ENCODE measurements around the gene CST5. TPM values are rescaled to one million over a fixed set of nuclear protein-coding genes. Genes with fewer than 3 reads are reported as not detected.

CST5 gene
- polyA plus RNA-seq, 2 of the 4 experiments (the other 2 are of a cell fraction): not detected

DNA sequence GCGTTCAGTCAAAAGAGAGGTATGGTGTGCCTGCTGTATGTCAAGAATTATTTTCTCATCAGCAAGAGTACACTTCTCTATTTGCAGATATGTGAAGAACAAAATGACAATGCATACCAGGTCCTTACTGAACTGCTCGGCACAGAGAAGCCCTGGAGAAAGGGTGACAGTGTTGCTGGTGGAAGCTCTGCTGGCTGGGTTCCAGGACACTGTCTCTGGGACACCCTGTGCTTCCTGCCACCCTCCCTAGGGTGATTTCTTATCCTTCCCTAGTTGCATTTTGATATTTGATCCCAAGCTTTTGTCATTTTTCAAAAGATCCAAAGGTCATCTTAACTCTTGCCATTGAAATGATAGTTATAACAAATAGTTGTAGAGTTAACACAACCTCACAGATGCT lies 8.3 kb upstream of the CST5 start:
- 48% methylated on average over 2 of the region's 2 CpGs for WGBS (ENCODE audit: missing lambda C conversion rate)
- no peak for DNase-seq (ENCODE audit: low read depth in 1 of 2, low spot score in 1 of 2)
- Histone ChIP-seq H3K4me1 (no peaks in the 10 kb centered on the region), H3K4me2 (no peak overlapping the region), H3K4me3 (no peak overlapping the region), H3K27ac (no peak overlapping the region), H3K9me3 (no peaks in the 10 kb centered on the region)
- POLR2A ChIA-PET: no interaction called here
- FAIRE-seq: no peak
- ATAC-seq: no peak
- CTCF ChIA-PET: interaction anchor here (1.0 to 2.0 kb wide), 6 partner anchors 16 to 1034 kb away, joined by 3 to 7 read pairs (median 6); no protein-coding TSS in a partner anchor
- no peak for TF ChIP-seq CHD4 (IDR thresholded peaks at IDR 0.05; ENCODE audit: borderline replicate concordance)
- no peak for TF ChIP-seq RFX5 (IDR thresholded peaks at IDR 0.05)
- TF ChIP-seq, protein P1, sequence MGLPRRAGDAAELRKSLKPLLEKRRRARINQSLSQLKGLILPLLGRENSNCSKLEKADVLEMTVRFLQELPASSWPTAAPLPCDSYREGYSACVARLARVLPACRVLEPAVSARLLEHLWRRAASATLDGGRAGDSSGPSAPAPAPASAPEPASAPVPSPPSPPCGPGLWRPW (IDR thresholded peaks at IDR 0.05): no peak
- TF ChIP-seq, protein P2, sequence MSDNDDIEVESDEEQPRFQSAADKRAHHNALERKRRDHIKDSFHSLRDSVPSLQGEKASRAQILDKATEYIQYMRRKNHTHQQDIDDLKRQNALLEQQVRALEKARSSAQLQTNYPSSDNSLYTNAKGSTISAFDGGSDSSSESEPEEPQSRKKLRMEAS (IDR thresholded peaks at IDR 0.05): no peak
- no peak for TF ChIP-seq JUN (IDR thresholded peaks at IDR 0.05)
- TF ChIP-seq ESRRA (IDR thresholded peaks at IDR 0.05; ENCODE audit: borderline replicate concordance, low read length): no peak
- TF ChIP-seq EHF (CRISPR knock-in tag; IDR thresholded peaks at IDR 0.05): no peak
- TF ChIP-seq CBX2 (IDR thresholded peaks at IDR 0.05; ENCODE audit: borderline replicate concordance, low read depth): no peak
- TF ChIP-seq MAFK (IDR thresholded peaks at IDR 0.05; ENCODE audit: partially characterized antibody): no peak
- TF ChIP-seq CHD2 (IDR thresholded peaks at IDR 0.05; ENCODE audit: low read length, partially characterized antibody): no peak
- no peak for TF ChIP-seq JUNB (IDR thresholded peaks at IDR 0.05)
- TF ChIP-seq HOXB5 (CRISPR knock-in tag; IDR thresholded peaks at IDR 0.05): no peak
- no peak for TF ChIP-seq POLR2A (IDR thresholded peaks at IDR 0.05; ENCODE audit: low read length)

DNA sequence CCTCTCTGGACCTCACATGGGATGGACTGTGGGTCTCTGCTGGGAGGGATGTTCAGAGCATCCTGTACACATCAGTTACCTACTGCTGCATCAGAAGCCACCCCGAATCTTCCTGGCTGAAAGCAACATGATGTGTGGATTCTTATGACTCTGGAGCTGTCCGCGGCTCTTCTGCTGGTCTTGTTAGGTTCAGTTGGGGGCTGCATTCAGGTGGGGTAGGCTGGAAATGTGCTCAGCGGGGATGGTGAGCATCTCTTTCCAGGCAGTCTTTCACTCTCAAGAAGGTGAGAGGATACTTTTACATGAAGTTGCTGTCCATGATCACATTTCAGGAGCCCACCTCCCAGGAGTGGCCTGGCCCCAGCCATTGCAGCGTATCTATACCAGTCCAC lies 5.2 kb upstream of the CST5 start:
- Histone ChIP-seq H3K4me3 (no peak overlapping the region), H3K4me2 (no peak overlapping the region), H3K9me3 (no peaks in the 10 kb centered on the region), H3K27ac (no peak overlapping the region), H3K4me1 (no peaks in the 10 kb centered on the region)
- no peak for DNase-seq (ENCODE audit: low read depth in 1 of 2, low spot score in 1 of 2)
- WGBS (ENCODE audit: missing lambda C conversion rate): 71% methylated on average over 5 of the region's 5 CpGs
- no peak for ATAC-seq
- FAIRE-seq: no peak
- ChIA-PET POLR2A (no interaction called here), CTCF (interaction anchor here (0.9 kb wide), 1 partner anchor 1033 kb away, joined by 3 read pairs; no protein-coding TSS in a partner anchor)
- TF ChIP-seq FOXS1 (CRISPR knock-in tag; IDR thresholded peaks at IDR 0.05) (no peak), HDAC2 (IDR thresholded peaks at IDR 0.05) (no peak), TP53 (CRISPR knock-in tag; IDR thresholded peaks at IDR 0.05) (no peak), ZSCAN20 (CRISPR knock-in tag; IDR thresholded peaks at IDR 0.05) (no peak)
- TF ChIP-seq, protein P3, sequence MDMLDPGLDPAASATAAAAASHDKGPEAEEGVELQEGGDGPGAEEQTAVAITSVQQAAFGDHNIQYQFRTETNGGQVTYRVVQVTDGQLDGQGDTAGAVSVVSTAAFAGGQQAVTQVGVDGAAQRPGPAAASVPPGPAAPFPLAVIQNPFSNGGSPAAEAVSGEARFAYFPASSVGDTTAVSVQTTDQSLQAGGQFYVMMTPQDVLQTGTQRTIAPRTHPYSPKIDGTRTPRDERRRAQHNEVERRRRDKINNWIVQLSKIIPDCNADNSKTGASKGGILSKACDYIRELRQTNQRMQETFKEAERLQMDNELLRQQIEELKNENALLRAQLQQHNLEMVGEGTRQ (IDR thresholded peaks at IDR 0.05): no peak

DNA sequence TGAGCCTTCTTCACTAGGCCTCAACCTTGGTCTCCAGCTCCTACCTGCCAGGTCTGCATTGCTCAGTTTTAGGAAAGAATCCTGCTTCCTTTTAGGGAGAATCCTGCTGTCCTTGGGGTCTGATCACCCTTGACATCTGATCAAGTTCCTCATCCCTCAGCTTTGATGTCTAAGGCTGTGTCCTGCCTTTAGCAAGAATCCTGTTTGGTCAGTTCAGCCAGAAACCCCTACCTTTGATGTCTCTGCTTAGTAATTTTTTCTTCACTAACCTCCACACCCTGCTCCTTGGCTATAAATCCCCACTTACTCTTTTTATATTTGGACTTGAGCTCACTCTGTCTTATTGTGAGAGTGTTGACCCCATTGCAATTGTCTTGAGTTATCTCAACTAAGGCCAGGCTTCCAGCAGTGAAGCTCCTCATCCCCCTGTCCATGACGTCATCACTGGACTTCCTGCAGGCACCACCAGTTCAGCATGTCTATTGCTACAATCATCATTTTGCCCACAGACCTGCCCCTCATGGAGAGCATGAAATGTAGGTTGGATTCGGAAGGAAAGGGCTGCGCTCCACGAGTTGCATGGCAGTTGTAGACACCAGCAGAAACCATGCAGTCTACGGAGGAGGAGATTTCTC lies 4.7 kb upstream of the CST5 start:
- POLR2A ChIA-PET: no interaction called here
- WGBS (ENCODE audit: missing lambda C conversion rate): 60% methylated on average over 5 of the region's 5 CpGs
- no peak for ATAC-seq
- Histone ChIP-seq H3K9me3 (no peaks in the 10 kb centered on the region), H3K4me3 (no peak overlapping the region), H3K27ac (no peak overlapping the region), H3K4me1 (no peaks in the 10 kb centered on the region), H3K4me2 (no peak overlapping the region)
- TF ChIP-seq JUN (IDR thresholded peaks at IDR 0.05) (no peak), HOXA7 (CRISPR knock-in tag; IDR thresholded peaks at IDR 0.05) (no peak), RAD21 (conservative IDR thresholded peaks at IDR 0.05 in 1 of 2, IDR thresholded peaks at IDR 0.05 in 1 of 2) (no peak), HEYL (CRISPR knock-in tag; IDR thresholded peaks at IDR 0.05) (no peak), ZC3H11A (IDR thresholded peaks at IDR 0.05) (no peak), HOXB13 (CRISPR knock-in tag; IDR thresholded peaks at IDR 0.05; ENCODE audit: low read depth) (no peak)
- TF ChIP-seq, protein P4, sequence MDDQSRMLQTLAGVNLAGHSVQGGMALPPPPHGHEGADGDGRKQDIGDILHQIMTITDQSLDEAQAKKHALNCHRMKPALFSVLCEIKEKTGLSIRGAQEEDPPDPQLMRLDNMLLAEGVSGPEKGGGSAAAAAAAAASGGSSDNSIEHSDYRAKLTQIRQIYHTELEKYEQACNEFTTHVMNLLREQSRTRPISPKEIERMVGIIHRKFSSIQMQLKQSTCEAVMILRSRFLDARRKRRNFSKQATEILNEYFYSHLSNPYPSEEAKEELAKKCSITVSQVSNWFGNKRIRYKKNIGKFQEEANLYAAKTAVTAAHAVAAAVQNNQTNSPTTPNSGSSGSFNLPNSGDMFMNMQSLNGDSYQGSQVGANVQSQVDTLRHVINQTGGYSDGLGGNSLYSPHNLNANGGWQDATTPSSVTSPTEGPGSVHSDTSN (IDR thresholded peaks at IDR 0.05): no peak
- TF ChIP-seq, protein P3 (IDR thresholded peaks at IDR 0.05): no peak
- no peak for FAIRE-seq
- DNase-seq (ENCODE audit: low read depth in 1 of 2, low spot score in 1 of 2): no peak
- CTCF ChIA-PET: no interaction called here

Measured in A549 (cell line).